PFSK-1 (cell line): ENCODE results near the gene GPC6.

Experiments used
- FOXP2 ChIP-seq: optimal IDR thresholded peaks from 2 replicates; pipeline ENCODE3; 2011; ENCODE audit warnings: borderline replicate concordance, control low read depth, inconsistent platforms; ENCODE audit not compliant: insufficient read depth; ENCODE audit errors: extremely low read length, extremely low read depth
- POLR2AphosphoS5 ChIP-seq: IDR thresholded peaks from 2 replicates; pipeline ENCODE4 v1.6.1; 2012; ENCODE audit warnings: low read depth, mild to moderate bottlenecking, control low read depth, low read length, moderate library complexity
- SIN3A ChIP-seq: IDR thresholded peaks from 2 replicates; pipeline ENCODE4 v1.6.1; 2012; ENCODE audit warnings: mild to moderate bottlenecking, low read length, moderate library complexity, borderline replicate concordance; ENCODE audit not compliant: insufficient read depth
- TAF1 ChIP-seq: IDR thresholded peaks from 2 replicates; pipeline ENCODE4 v1.6.1; 2012; ENCODE audit warnings: low read length, control low read depth, borderline replicate concordance; ENCODE audit not compliant: insufficient read depth
- TF ChIP-seq, protein P1 (sequence below), 2 experiments: IDR thresholded peaks; 2 replicates each; pipeline versions ENCODE4 v1.6.1 to v1.8.0; 2011 to 2012; ENCODE audit warnings: low read depth in 2 of 2, low read length in 2 of 2, control low read depth in 1 of 2, inconsistent platforms in 1 of 2, mild to moderate bottlenecking in 1 of 2, moderate library complexity in 1 of 2; ENCODE audit not compliant: insufficient read depth in 1 of 2

DNA sequence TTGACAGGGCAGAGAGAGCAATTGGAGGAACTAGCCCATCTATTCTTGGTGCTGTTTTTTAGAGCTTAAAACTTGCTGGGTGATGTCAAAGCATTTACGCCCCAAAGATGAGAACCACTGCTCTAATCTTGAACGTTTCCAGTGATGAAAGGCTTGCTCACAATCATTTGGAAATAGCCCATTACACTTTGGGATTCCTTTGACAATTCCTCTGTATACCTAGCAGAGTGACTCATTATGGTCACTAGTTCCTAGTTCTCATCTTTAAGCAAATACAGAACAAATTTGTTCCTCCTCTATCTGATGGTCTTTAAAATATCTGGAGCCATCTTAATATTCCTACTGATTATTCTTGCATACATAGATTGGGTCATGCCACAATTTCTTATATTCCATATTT, 112.3 kb downstream of the GPC6 start:
- TF ChIP-seq, protein P1, sequence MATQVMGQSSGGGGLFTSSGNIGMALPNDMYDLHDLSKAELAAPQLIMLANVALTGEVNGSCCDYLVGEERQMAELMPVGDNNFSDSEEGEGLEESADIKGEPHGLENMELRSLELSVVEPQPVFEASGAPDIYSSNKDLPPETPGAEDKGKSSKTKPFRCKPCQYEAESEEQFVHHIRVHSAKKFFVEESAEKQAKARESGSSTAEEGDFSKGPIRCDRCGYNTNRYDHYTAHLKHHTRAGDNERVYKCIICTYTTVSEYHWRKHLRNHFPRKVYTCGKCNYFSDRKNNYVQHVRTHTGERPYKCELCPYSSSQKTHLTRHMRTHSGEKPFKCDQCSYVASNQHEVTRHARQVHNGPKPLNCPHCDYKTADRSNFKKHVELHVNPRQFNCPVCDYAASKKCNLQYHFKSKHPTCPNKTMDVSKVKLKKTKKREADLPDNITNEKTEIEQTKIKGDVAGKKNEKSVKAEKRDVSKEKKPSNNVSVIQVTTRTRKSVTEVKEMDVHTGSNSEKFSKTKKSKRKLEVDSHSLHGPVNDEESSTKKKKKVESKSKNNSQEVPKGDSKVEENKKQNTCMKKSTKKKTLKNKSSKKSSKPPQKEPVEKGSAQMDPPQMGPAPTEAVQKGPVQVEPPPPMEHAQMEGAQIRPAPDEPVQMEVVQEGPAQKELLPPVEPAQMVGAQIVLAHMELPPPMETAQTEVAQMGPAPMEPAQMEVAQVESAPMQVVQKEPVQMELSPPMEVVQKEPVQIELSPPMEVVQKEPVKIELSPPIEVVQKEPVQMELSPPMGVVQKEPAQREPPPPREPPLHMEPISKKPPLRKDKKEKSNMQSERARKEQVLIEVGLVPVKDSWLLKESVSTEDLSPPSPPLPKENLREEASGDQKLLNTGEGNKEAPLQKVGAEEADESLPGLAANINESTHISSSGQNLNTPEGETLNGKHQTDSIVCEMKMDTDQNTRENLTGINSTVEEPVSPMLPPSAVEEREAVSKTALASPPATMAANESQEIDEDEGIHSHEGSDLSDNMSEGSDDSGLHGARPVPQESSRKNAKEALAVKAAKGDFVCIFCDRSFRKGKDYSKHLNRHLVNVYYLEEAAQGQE (IDR thresholded peaks at IDR 0.05; ENCODE audit: insufficient read depth in 1 of 2, low read depth in 2 of 2, low read length in 2 of 2) = no peak
- TF ChIP-seq POLR2AphosphoS5 (no peak), TAF1 (no peak), SIN3A (no peak), FOXP2 (no peak)
